Astrocyte (in vitro differentiated cells and primary cell): ENCODE data around the gene ZNF440. TPM values are rescaled to one million over a fixed set of nuclear protein-coding genes. Genes with fewer than 3 reads are reported as not detected.

Experiments used
- DNase-seq: peaks from one replicate; pipeline ENCODE4 v3.0.0-alpha.2; 2010; ENCODE audit warnings: low read depth
- FAIRE-seq: peaks from 2 replicates; lab custom pipeline; 2011; peaks lifted over from hg19 to GRCh38; lab: Jason Lieb, UNC
- H2AFZ ChIP-seq: 2 replicates; pipeline ENCODE4 v1.6.0; 2012; ENCODE audit warnings: low read depth, low read length, inconsistent platforms
- H3K27ac ChIP-seq: 2 replicates; pipeline ENCODE4 v1.5.1; 2011; ENCODE audit warnings: low read depth, low read length, inconsistent platforms
- H3K27me3 ChIP-seq: 2 replicates; pipeline ENCODE4 v1.6.0; 2011; ENCODE audit warnings: low read length, inconsistent platforms; ENCODE audit not compliant: insufficient read depth
- H3K36me3 ChIP-seq: 2 replicates; pipeline ENCODE4 v1.5.1; 2011; ENCODE audit warnings: low read length, inconsistent platforms; ENCODE audit not compliant: insufficient read depth
- H3K4me1 ChIP-seq: 2 replicates; pipeline ENCODE4 v1.5.1; 2011; ENCODE audit warnings: low read length, inconsistent platforms; ENCODE audit not compliant: insufficient read depth
- H3K4me2 ChIP-seq: 2 replicates; pipeline ENCODE4 v1.6.0; 2012; ENCODE audit warnings: low read length, inconsistent platforms
- H3K4me3 ChIP-seq: 2 replicates; pipeline ENCODE4 v1.5.1; 2011; ENCODE audit warnings: low read depth, mild to moderate bottlenecking, low read length, inconsistent platforms; ENCODE audit not compliant: insufficient read depth
- H3K79me2 ChIP-seq: 2 replicates; pipeline ENCODE4 v1.6.0; 2012; ENCODE audit warnings: mild to moderate bottlenecking, low read length, inconsistent platforms; ENCODE audit not compliant: insufficient read depth
- H3K9ac ChIP-seq: 2 replicates; pipeline ENCODE4 v1.6.0; 2012; ENCODE audit warnings: mild to moderate bottlenecking, low read length, inconsistent platforms
- H3K9me3 ChIP-seq: 2 replicates; pipeline ENCODE4 v1.5.1; 2012; ENCODE audit warnings: low read depth, mild to moderate bottlenecking, low read length, inconsistent platforms; ENCODE audit not compliant: insufficient read depth
- H4K20me1 ChIP-seq: 2 replicates; pipeline ENCODE4 v1.6.0; 2012; ENCODE audit warnings: low read length, inconsistent platforms; ENCODE audit not compliant: insufficient read depth
- H3K27ac Mint-ChIP-seq: one replicate; pipeline ENCODE4 v1.8.0; 2021; ENCODE audit warnings: mild to moderate bottlenecking, mixed read lengths; ENCODE audit not compliant: unreplicated experiment
- H3K27me3 Mint-ChIP-seq: one replicate; pipeline ENCODE4 v1.8.0; 2021; ENCODE audit warnings: low read depth, mixed read lengths; ENCODE audit not compliant: unreplicated experiment
- H3K36me3 Mint-ChIP-seq: one replicate; pipeline ENCODE4 v1.8.0; 2021; ENCODE audit warnings: low read depth, mixed read lengths; ENCODE audit not compliant: unreplicated experiment
- H3K4me1 Mint-ChIP-seq: one replicate; pipeline ENCODE4 v1.8.0; 2021; ENCODE audit warnings: low read depth, mixed read lengths; ENCODE audit not compliant: unreplicated experiment
- H3K4me3 Mint-ChIP-seq: one replicate; pipeline ENCODE4 v1.8.0; 2021; ENCODE audit warnings: mild to moderate bottlenecking, moderate library complexity, mixed read lengths; ENCODE audit not compliant: unreplicated experiment
- H3K9me3 Mint-ChIP-seq: one replicate; pipeline ENCODE4 v1.8.0; 2021; ENCODE audit warnings: mild to moderate bottlenecking, mixed read lengths; ENCODE audit not compliant: unreplicated experiment
- CTCF ChIP-seq: IDR thresholded peaks from 2 replicates; pipeline ENCODE4 v1.5.1; 2011; ENCODE audit warnings: low read depth, mild to moderate bottlenecking, inconsistent platforms, low read length, moderate library complexity; ENCODE audit not compliant: insufficient read depth
- EZH2 ChIP-seq: IDR thresholded peaks from 2 replicates; pipeline ENCODE4 v1.6.1; 2012; ENCODE audit warnings: mild to moderate bottlenecking, low read length, inconsistent platforms; ENCODE audit not compliant: insufficient read depth
- total RNA-seq: library from RNA; stranded (reverse); gene quantifications from 2 replicates; pipeline ENCODE4 v1.2.1, GENCODE V29; 2021

The ZNF440 gene
- total RNA-seq, 1 donor from 2014 or later = not detected

GRCh38 chr19:11780431-11781020 is 33.5 kb upstream of the ZNF440 start:
- Mint-ChIP-seq H3K27ac (no peak overlapping the region), H3K27me3 (no peaks in the 10 kb centered on the region), H3K36me3 (no peaks in the 10 kb centered on the region), H3K9me3 (peaks cover 12% of the 10 kb centered on the region), H3K4me3 (no peak overlapping the region), H3K4me1 (no peaks in the 10 kb centered on the region)
- H4K20me1 ChIP-seq = no peaks in the 10 kb centered on the region
- no peak overlapping the region for H3K4me2 ChIP-seq
- no peak overlapping the region for H2AFZ ChIP-seq
- FAIRE-seq (no peak), DNase-seq (no peak)
- no peak overlapping the region for H3K9ac ChIP-seq
- H3K9me3 ChIP-seq = peaks cover 57% of the 10 kb centered on the region
- no peaks in the 10 kb centered on the region for H3K79me2 ChIP-seq
- H3K27ac ChIP-seq = no peak overlapping the region
- no peaks in the 10 kb centered on the region for H3K27me3 ChIP-seq
- H3K36me3 ChIP-seq = peaks cover 44% of the 10 kb centered on the region
- TF ChIP-seq EZH2 (no peak), CTCF (no peak)
- no peak overlapping the region for H3K4me3 ChIP-seq
- no peaks in the 10 kb centered on the region for H3K4me1 ChIP-seq

GRCh38 chr19:11781295-11782057 is 32.6 kb upstream of the ZNF440 start:
- Histone ChIP-seq H3K36me3 (peaks cover 44% of the 10 kb centered on the region), H3K9me3 (peaks cover 64% of the 10 kb centered on the region), H3K9ac (no peak overlapping the region), H2AFZ (no peak overlapping the region), H3K27ac (no peak overlapping the region), H3K79me2 (no peaks in the 10 kb centered on the region), H3K4me3 (no peak overlapping the region), H3K4me2 (no peak overlapping the region), H4K20me1 (no peaks in the 10 kb centered on the region), H3K27me3 (no peaks in the 10 kb centered on the region), H3K4me1 (no peaks in the 10 kb centered on the region)
- Mint-ChIP-seq H3K9me3 (peaks cover 12% of the 10 kb centered on the region), H3K4me1 (no peaks in the 10 kb centered on the region), H3K27ac (no peak overlapping the region), H3K4me3 (no peak overlapping the region), H3K36me3 (no peaks in the 10 kb centered on the region), H3K27me3 (no peaks in the 10 kb centered on the region)
- no peak for TF ChIP-seq CTCF
- no peak for TF ChIP-seq EZH2
- no peak for DNase-seq
- no peak for FAIRE-seq

- FAIRE-seq (no peak), DNase-seq (no peak)
- no peak overlapping the region for H3K4me3 ChIP-seq
- H3K9me3 ChIP-seq = peaks cover 69% of the 10 kb centered on the region
- no peak overlapping the region for H2AFZ ChIP-seq
- Mint-ChIP-seq H3K9me3 (peaks cover 11% of the 10 kb centered on the region), H3K27me3 (no peaks in the 10 kb centered on the region), H3K36me3 (no peaks in the 10 kb centered on the region), H3K4me3 (no peak overlapping the region), H3K27ac (no peak overlapping the region), H3K4me1 (no peaks in the 10 kb centered on the region)
- H4K20me1 ChIP-seq = no peaks in the 10 kb centered on the region
- no peaks in the 10 kb centered on the region for H3K4me1 ChIP-seq
- no peaks in the 10 kb centered on the region for H3K27me3 ChIP-seq
- no peak overlapping the region for H3K4me2 ChIP-seq
- H3K79me2 ChIP-seq = no peaks in the 10 kb centered on the region
- peaks cover 35% of the 10 kb centered on the region for H3K36me3 ChIP-seq
- no peak for TF ChIP-seq CTCF
- no peak for TF ChIP-seq EZH2
- H3K9ac ChIP-seq = no peak overlapping the region
- no peak overlapping the region for H3K27ac ChIP-seq
Measured at GRCh38 chr19:11783767-11784166, 30.3 kb upstream of the ZNF440 start.
